ENCODE measurements around the gene PPM1N. TPM values are rescaled to one million over a fixed set of nuclear protein-coding genes. Genes with fewer than 3 reads are reported as not detected.

PPM1N gene, protein sequence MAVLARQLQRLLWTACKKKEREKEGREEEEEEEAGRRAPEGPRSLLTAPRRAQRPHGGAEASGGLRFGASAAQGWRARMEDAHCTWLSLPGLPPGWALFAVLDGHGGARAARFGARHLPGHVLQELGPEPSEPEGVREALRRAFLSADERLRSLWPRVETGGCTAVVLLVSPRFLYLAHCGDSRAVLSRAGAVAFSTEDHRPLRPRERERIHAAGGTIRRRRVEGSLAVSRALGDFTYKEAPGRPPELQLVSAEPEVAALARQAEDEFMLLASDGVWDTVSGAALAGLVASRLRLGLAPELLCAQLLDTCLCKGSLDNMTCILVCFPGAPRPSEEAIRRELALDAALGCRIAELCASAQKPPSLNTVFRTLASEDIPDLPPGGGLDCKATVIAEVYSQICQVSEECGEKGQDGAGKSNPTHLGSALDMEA
- total RNA-seq (2022): 1.2 and 2.8 TPM in 2 replicates
- percentile 19 among the genes with signal in this experiment for Bru-seq, nascent RNA
- BruChase-seq, experiment 1, labeled RNA remaining after a 2-hour chase: percentile 19 among the genes with signal in this experiment
- BruChase-seq, experiment 2, labeled RNA remaining after a 6-hour chase: percentile 12 among the genes with signal in this experiment
- long read RNA-seq, partial matches to known transcripts: 0 of 17 reads
- long read RNA-seq, other reads (novel, unspliced or antisense): 11 of 17 reads

DNA sequence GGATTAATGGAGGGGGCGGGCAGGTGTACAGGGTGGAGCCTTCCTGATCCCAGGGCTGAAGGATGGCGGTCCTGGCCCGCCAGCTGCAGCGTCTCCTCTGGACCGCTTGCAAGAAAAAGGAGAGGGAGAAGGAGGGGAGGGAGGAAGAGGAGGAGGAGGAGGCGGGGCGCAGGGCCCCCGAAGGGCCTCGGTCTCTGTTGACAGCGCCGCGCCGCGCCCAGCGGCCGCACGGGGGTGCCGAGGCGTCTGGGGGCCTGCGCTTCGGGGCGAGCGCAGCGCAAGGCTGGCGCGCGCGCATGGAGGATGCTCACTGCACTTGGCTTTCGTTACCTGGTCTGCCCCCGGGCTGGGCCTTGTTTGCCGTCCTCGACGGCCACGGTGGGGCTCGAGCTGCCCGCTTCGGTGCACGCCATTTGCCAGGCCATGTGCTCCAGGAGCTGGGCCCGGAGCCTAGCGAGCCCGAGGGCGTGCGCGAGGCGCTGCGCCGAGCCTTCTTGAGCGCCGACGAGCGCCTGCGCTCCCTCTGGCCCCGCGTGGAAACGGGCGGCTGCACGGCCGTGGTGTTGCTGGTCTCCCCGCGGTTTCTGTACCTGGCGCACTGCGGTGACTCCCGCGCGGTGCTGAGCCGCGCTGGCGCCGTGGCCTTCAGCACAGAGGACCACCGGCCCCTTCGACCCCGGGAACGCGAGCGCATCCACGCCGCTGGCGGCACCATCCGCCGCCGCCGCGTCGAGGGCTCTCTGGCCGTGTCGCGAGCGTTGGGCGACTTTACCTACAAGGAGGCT, at the start of gene PPM1N:
TSS of gene PPM1N (plus strand) at position 33 of the 785 bp plus-strand sequence. CDS start at position 63, 30 bp downstream.
- TF ChIP-seq, protein P1, sequence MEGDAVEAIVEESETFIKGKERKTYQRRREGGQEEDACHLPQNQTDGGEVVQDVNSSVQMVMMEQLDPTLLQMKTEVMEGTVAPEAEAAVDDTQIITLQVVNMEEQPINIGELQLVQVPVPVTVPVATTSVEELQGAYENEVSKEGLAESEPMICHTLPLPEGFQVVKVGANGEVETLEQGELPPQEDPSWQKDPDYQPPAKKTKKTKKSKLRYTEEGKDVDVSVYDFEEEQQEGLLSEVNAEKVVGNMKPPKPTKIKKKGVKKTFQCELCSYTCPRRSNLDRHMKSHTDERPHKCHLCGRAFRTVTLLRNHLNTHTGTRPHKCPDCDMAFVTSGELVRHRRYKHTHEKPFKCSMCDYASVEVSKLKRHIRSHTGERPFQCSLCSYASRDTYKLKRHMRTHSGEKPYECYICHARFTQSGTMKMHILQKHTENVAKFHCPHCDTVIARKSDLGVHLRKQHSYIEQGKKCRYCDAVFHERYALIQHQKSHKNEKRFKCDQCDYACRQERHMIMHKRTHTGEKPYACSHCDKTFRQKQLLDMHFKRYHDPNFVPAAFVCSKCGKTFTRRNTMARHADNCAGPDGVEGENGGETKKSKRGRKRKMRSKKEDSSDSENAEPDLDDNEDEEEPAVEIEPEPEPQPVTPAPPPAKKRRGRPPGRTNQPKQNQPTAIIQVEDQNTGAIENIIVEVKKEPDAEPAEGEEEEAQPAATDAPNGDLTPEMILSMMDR (IDR thresholded peaks at IDR 0.05; ENCODE audit: insufficient read depth in 1 of 2, low read depth in 1 of 2, low read length in 1 of 2, severe bottlenecking in 1 of 2, unreplicated experiment in 1 of 2): no peak
- CTCF ChIA-PET: interaction anchor here (0.9 to 1.8 kb wide), 5 partner anchors 13 to 144 kb away, joined by 3 to 7 read pairs (median 5); no protein-coding TSS in a partner anchor
- DNase-seq: no peak
- Mint-ChIP-seq H3K4me1 (ENCODE audit: low read depth, unreplicated experiment) (peaks cover 16% of the 10 kb centered on the region), H3K36me3 (ENCODE audit: insufficient read depth, unreplicated experiment) (no peaks in the 10 kb centered on the region), H3K27me3 (ENCODE audit: insufficient read depth, unreplicated experiment) (peaks cover 8% of the 10 kb centered on the region), H3K27ac (ENCODE audit: unreplicated experiment) (peak within 1 kb of the TSS; percentile 85), H3K9me3 (ENCODE audit: unreplicated experiment) (no peaks in the 10 kb centered on the region), H3K4me3 (ENCODE audit: unreplicated experiment) (peak within 1 kb of the TSS; percentile 98)
- Histone ChIP-seq H3K4me3 (ENCODE audit: low read depth, low read length) (peak within 1 kb of the TSS; percentile 80), H3K4me1 (peaks cover 22% of the 10 kb centered on the region), H3K9me3 (no peaks in the 10 kb centered on the region), H3K36me3 (ENCODE audit: control insufficient read depth, insufficient read depth, low read length) (no peaks in the 10 kb centered on the region), H3K27me3 (replicated peaks; ENCODE audit: control insufficient read depth, insufficient read depth, low read length) (no peaks in the 10 kb centered on the region)
- BruUV-seq (replicated peaks): no TSS peak
- POLR2A ChIA-PET: interaction anchor here (0.5 kb wide), 1 partner anchor 86 kb away, joined by 3 read pairs; the partner anchor contains the start of gene OPA3
- intact Hi-C loops (cut with micrococcal nuclease; ENCODE audit: unreplicated experiment): loop anchor here (10.0 kb wide), 1 partner anchor 146 kb away; no protein-coding TSS in a partner anchor

DNA sequence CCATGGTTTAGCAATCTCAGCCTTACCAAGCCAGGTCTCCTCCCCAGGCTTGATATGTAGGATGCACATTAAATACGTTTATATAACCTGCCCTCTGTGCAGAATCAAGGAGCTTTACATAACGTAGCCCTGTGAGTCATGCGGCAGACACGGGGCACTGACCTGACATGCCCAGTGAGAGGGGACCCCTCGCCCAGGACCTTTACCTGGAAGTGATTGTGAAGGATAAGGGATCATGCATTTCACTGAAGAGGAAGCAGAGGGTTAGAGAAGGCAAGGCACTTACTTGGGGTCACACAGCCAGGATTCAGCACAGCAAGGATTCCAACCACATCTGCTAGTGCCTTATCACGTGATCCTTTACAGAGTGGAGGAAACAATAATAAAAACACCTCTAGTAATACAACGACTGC, 49.4 kb upstream of the PPM1N start:
- ChIA-PET POLR2A (interaction anchor here (1.0 kb wide), 1 partner anchor 19 kb away, joined by 5 read pairs; the partner anchor contains the start of gene FOSB), CTCF (interaction anchor here (1.1 to 3.2 kb wide), 3 partner anchors 9 to 30 kb away, joined by 3 to 14 read pairs (median 3); no protein-coding TSS in a partner anchor)
- Histone ChIP-seq H3K4me1 (peaks cover 31% of the 10 kb centered on the region), H3K36me3 (ENCODE audit: control insufficient read depth, insufficient read depth, low read length) (no peaks in the 10 kb centered on the region), H3K27me3 (replicated peaks; ENCODE audit: control insufficient read depth, insufficient read depth, low read length) (no peaks in the 10 kb centered on the region), H3K4me3 (ENCODE audit: low read depth, low read length) (no peak overlapping the region), H3K9me3 (no peaks in the 10 kb centered on the region)
- no TSS peak for BruUV-seq (replicated peaks)
- H3K36me3 Mint-ChIP-seq (ENCODE audit: insufficient read depth, unreplicated experiment): peaks cover 12% of the 10 kb centered on the region
- TF ChIP-seq, protein P1 (IDR thresholded peaks at IDR 0.05; ENCODE audit: insufficient read depth in 1 of 2, low read depth in 1 of 2, low read length in 1 of 2, severe bottlenecking in 1 of 2, unreplicated experiment in 1 of 2): no peak
- H3K27ac Mint-ChIP-seq (ENCODE audit: unreplicated experiment): peak overlapping the region; percentile 98
- H3K9me3 Mint-ChIP-seq (ENCODE audit: unreplicated experiment): no peaks in the 10 kb centered on the region
- DNase-seq: no peak
- peaks cover 39% of the 10 kb centered on the region for H3K4me1 Mint-ChIP-seq (ENCODE audit: low read depth, unreplicated experiment)
- intact Hi-C loops (cut with micrococcal nuclease; ENCODE audit: unreplicated experiment): no loop called here
- H3K27me3 Mint-ChIP-seq (ENCODE audit: insufficient read depth, unreplicated experiment): no peaks in the 10 kb centered on the region
- H3K4me3 Mint-ChIP-seq (ENCODE audit: unreplicated experiment): peak overlapping the region; percentile 38
